Psoas muscle (tissue), 8 donors: ENCODE results near the gene KDM4D. TPM values are rescaled to one million over a fixed set of nuclear protein-coding genes. Genes with fewer than 3 reads are reported as not detected.

Experiments
- ATAC-seq, 4 donors: fragments of 200-7000 bp; cut with Tn5 transposase; one replicate each; pipeline ENCODE4 v1.9.1; 2020; ENCODE audit warnings: moderate library complexity in 3 of 4, mild to moderate bottlenecking in 2 of 4
- DNase-seq, 2 donors: peaks; one replicate each; pipeline ENCODE4 v3.0.0-alpha.2; 2020
- H3K27ac ChIP-seq: fragments of 200-600 bp; one replicate; pipeline ENCODE4 v1.8.0; 2022
- H3K27me3 ChIP-seq, 3 donors: fragments of 200-600 bp in 1 of 3; one replicate each; pipeline versions ENCODE4 v1.6.1 to v1.8.0; 2013 to 2022; ENCODE audit warnings: low read length in 2 of 3, mild to moderate bottlenecking in 2 of 3, moderate library complexity in 1 of 3; ENCODE audit not compliant: insufficient read depth in 3 of 3
- H3K36me3 ChIP-seq, 2 donors: fragments of 200-600 bp in 1 of 2; one replicate each; pipeline versions ENCODE4 v1.6.1 to v1.8.0; 2013 to 2022; ENCODE audit warnings: low read depth in 1 of 2, mild to moderate bottlenecking in 1 of 2, moderate library complexity in 1 of 2; ENCODE audit not compliant: insufficient read depth in 1 of 2
- H3K4me1 ChIP-seq: fragments of 200-600 bp; one replicate; pipeline ENCODE4 v1.8.0; 2022
- H3K4me3 ChIP-seq: fragments of 200-600 bp; one replicate; pipeline ENCODE4 v1.8.0; 2022; ENCODE audit warnings: mild to moderate bottlenecking
- H3K9me3 ChIP-seq: fragments of 200-600 bp; one replicate; pipeline ENCODE4 v1.8.0; 2022
- WGBS, 3 donors: extraction: QIAGEN DNeasy Blood & Tissue Kit; methylation state at CpG; one replicate each; pipeline versions ENCODE4 v1.1.6 to v1.1.7; 2013; 5-methylcytosine and 5-hydroxymethylcytosine counted together
- intact Hi-C, 2 donors: fragments of 100-400 bp; cut with DNase I; formaldehyde crosslinking; loops; one replicate each; pipeline versions ENCODE4 v1.11.0 to v1.14.2; 2022
- polyA plus RNA-seq, 3 donors: library from polyadenylated mRNA; stranded (reverse); fragments of 200-250 nt; gene quantifications; one replicate each; pipeline ENCODE4 v1.2.3, GENCODE V29; 2013
- total RNA-seq, 4 donors: library from RNA; stranded (reverse); fragmentation: NEBNext Ultra II Directional in 2 of 4; extraction: Animal tissue kit (Norgen Biotek cat#: 25700) in 2 of 4; gene quantifications; one replicate each; pipeline versions ENCODE4 v1.2.1 to v1.2.4, GENCODE V29; 2021 to 2023
- TF ChIP-seq, protein P1 (sequence below): fragments of 200-600 bp; IDR thresholded peaks from one replicate; pipeline ENCODE4 v1.8.0; 2022; ENCODE audit warnings: antibody characterized with exemption
- donor health status: healthy with polysubstance abuse.
- donor health status: DM: no; HTN: no; CAD: no; lungs with moderate emphysema.
- donor health status: Bipolar disorder and iron deficiency.
- donor health status: healthy.
- donor health status: DM: yes; HTN: yes; CAD: no.
- donor health status: DM: no; HTN: no; CAD: no.
- donor health status: DM: no; HTN: no; CAD: no.
- donor health status: DM: yes; HTN: yes; CAD: no.

KDM4D gene
- total and polyA plus RNA-seq, 7 donors = 0.15 to 0.91 (median 0.60) TPM

DNA sequence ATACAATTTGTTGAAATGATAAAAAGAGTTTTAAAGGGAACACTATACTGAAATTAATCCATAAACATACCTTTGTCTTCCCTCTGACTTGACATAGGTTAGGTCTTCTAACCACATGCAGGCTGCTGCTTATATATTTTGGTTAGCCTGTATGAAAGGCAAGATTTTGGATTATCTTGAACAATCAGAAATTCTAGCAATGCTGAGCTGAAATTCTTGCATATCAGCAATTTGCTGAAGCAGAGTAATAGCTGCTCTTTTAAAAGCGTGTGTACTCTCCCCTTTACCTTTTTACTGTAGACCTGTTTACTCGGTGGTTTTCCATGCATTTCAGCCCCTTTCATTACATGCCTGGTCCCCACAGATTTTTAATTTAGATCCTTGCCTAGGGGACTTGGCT is 34.2 kb upstream of the KDM4D start:
- WGBS, 3 donors = 88 to 98% (median 90%) methylated on average over 2 of the region's 2 CpGs
- Histone ChIP-seq H3K36me3 (no peaks in the 10 kb centered on the region), H3K4me1 (peaks cover 14% of the 10 kb centered on the region), H3K27me3 (no peaks in the 10 kb centered on the region), H3K9me3 (no peaks in the 10 kb centered on the region), H3K4me3 (no peak overlapping the region), H3K27ac (no peak overlapping the region)
- TF ChIP-seq, protein P1, sequence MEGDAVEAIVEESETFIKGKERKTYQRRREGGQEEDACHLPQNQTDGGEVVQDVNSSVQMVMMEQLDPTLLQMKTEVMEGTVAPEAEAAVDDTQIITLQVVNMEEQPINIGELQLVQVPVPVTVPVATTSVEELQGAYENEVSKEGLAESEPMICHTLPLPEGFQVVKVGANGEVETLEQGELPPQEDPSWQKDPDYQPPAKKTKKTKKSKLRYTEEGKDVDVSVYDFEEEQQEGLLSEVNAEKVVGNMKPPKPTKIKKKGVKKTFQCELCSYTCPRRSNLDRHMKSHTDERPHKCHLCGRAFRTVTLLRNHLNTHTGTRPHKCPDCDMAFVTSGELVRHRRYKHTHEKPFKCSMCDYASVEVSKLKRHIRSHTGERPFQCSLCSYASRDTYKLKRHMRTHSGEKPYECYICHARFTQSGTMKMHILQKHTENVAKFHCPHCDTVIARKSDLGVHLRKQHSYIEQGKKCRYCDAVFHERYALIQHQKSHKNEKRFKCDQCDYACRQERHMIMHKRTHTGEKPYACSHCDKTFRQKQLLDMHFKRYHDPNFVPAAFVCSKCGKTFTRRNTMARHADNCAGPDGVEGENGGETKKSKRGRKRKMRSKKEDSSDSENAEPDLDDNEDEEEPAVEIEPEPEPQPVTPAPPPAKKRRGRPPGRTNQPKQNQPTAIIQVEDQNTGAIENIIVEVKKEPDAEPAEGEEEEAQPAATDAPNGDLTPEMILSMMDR = no peak
- ATAC-seq = no peak
- intact Hi-C loops = no loop called here
- DNase-seq = no peak

DNA sequence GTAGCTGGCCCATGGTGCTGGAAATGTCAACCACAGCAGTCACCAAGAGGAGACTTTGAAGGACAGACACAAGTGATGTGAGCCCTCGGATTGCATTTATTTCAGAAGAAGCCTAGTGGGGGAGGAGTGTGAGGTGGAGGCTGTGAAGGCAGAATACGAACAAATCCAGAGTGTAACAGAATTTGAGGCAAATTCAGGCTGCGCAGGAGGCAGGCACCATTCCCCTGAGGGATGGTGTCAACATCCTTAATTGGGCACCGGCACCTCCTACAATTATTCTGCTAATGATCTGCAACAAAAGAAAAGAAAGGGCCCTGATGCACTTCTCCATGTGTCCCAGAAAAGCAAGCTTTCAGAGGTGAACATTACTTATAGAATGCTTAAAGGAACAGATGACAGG is 32.4 kb upstream of the KDM4D start:
- Histone ChIP-seq H3K4me3 (no peak overlapping the region), H3K9me3 (no peaks in the 10 kb centered on the region), H3K36me3 (no peaks in the 10 kb centered on the region), H3K27ac (no peak overlapping the region), H3K4me1 (peaks cover 11% of the 10 kb centered on the region), H3K27me3 (no peaks in the 10 kb centered on the region)
- TF ChIP-seq, protein P1 = no peak
- intact Hi-C loops = no loop called here
- WGBS, 3 donors = 53 to 61% (median 57%) methylated on average over 4 of the region's 4 CpGs
- DNase-seq (no peak), ATAC-seq (no peak)

DNA sequence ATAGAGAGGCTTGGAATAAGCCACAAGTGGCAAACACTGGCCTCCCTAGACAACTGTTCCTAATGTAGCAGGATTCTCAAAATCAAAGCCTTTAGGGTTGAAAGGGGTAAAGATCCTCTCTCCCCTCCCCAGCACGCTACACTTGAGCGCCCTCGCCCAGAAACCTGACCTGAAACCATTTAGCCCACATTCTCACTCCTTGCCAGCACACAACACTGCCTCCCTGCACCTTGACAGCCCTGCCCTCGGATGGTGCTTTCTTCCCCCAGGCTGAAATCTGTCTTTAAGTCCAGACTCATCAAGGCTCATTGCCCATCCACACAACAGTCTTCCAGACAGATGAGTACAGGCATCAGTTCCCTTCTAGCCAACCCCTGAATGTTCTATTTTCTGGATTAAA is 26.7 kb upstream of the KDM4D start:
- Histone ChIP-seq H3K27ac (no peak overlapping the region), H3K9me3 (no peaks in the 10 kb centered on the region), H3K4me3 (no peak overlapping the region), H3K4me1 (no peaks in the 10 kb centered on the region), H3K27me3 (no peaks in the 10 kb centered on the region), H3K36me3 (no peaks in the 10 kb centered on the region)
- TF ChIP-seq, protein P1 = no peak
- ATAC-seq = no peak
- WGBS, 3 donors = 69 to 82% (median 75%) methylated on average over 4 of the region's 4 CpGs
- intact Hi-C loops = no loop called here
- no peak for DNase-seq

DNA sequence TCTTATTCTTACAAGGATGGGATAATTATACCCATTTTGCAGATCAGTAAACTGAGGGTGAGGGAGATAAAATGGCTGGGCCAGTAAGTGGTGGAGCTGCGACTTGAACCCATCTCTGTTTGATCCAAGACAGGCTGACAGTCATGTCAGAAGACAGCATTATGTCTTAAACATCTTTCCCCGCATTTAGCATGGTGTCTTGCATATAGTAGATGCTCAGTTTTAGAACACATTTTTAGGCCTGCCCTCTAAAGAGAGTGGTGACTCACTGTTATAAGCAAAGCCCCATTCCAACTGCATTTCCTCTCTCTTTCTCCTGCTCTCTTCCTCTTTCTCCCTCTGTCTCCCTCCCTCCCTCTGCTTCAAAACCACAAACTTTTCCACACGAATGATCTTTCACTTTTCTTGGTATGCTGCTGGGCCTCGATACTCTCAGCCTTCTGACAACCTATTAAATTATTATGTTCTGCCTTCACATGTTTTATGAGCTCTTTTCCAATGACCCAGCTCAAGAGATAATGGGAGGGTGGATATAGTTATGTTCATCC is 25.4 kb upstream of the KDM4D start:
- no peak for ATAC-seq
- no peak for DNase-seq
- intact Hi-C loops = no loop called here
- H3K27ac ChIP-seq = no peak overlapping the region
- no peak overlapping the region for H3K4me3 ChIP-seq
- H3K36me3 ChIP-seq = no peaks in the 10 kb centered on the region
- WGBS, 3 donors = 69 to 72% (median 71%) methylated on average over 4 of the region's 4 CpGs
- H3K4me1 ChIP-seq = no peaks in the 10 kb centered on the region
- TF ChIP-seq, protein P1 = no peak
- H3K27me3 ChIP-seq = no peaks in the 10 kb centered on the region
- no peaks in the 10 kb centered on the region for H3K9me3 ChIP-seq

DNA sequence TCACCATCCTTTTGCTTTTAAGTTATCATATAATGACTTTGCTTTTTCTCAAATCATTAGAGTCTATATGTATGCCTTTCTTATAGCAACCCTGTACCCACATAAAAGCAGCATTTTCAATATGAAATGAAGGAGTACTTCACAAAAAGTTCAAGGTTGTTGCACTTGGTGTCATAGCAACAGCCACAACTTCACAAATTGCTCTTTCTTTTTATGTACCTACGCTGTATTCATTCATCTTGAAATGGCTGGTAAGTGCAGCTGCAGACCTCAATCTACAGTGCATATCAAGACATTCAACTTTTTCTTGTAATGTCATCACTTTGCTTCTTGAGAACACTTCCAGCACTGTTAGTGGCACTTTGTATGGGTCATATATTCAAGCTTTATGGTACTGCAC is 18.8 kb upstream of the KDM4D start:
- no peaks in the 10 kb centered on the region for H3K9me3 ChIP-seq
- no peaks in the 10 kb centered on the region for H3K27me3 ChIP-seq
- ATAC-seq (no peak), DNase-seq (no peak)
- 82 to 91% (median 84%) methylated on average over 1 of the region's 1 CpG for WGBS, 3 donors
- no peak overlapping the region for H3K4me3 ChIP-seq
- peaks cover 0 to 23% of the 10 kb centered on the region in 2 donors for H3K36me3 ChIP-seq
- no peaks in the 10 kb centered on the region for H3K4me1 ChIP-seq
- intact Hi-C loops = no loop called here
- no peak overlapping the region for H3K27ac ChIP-seq
- TF ChIP-seq, protein P1 = no peak
